Measurements from ENCODE around the gene LONRF2.
"Not testable (repeated sequence)": the region's sequence is repeated elsewhere in the genome, so short reads cannot be mapped to it uniquely, and the experiment has no call there.

- TF ChIP-seq, protein P1, sequence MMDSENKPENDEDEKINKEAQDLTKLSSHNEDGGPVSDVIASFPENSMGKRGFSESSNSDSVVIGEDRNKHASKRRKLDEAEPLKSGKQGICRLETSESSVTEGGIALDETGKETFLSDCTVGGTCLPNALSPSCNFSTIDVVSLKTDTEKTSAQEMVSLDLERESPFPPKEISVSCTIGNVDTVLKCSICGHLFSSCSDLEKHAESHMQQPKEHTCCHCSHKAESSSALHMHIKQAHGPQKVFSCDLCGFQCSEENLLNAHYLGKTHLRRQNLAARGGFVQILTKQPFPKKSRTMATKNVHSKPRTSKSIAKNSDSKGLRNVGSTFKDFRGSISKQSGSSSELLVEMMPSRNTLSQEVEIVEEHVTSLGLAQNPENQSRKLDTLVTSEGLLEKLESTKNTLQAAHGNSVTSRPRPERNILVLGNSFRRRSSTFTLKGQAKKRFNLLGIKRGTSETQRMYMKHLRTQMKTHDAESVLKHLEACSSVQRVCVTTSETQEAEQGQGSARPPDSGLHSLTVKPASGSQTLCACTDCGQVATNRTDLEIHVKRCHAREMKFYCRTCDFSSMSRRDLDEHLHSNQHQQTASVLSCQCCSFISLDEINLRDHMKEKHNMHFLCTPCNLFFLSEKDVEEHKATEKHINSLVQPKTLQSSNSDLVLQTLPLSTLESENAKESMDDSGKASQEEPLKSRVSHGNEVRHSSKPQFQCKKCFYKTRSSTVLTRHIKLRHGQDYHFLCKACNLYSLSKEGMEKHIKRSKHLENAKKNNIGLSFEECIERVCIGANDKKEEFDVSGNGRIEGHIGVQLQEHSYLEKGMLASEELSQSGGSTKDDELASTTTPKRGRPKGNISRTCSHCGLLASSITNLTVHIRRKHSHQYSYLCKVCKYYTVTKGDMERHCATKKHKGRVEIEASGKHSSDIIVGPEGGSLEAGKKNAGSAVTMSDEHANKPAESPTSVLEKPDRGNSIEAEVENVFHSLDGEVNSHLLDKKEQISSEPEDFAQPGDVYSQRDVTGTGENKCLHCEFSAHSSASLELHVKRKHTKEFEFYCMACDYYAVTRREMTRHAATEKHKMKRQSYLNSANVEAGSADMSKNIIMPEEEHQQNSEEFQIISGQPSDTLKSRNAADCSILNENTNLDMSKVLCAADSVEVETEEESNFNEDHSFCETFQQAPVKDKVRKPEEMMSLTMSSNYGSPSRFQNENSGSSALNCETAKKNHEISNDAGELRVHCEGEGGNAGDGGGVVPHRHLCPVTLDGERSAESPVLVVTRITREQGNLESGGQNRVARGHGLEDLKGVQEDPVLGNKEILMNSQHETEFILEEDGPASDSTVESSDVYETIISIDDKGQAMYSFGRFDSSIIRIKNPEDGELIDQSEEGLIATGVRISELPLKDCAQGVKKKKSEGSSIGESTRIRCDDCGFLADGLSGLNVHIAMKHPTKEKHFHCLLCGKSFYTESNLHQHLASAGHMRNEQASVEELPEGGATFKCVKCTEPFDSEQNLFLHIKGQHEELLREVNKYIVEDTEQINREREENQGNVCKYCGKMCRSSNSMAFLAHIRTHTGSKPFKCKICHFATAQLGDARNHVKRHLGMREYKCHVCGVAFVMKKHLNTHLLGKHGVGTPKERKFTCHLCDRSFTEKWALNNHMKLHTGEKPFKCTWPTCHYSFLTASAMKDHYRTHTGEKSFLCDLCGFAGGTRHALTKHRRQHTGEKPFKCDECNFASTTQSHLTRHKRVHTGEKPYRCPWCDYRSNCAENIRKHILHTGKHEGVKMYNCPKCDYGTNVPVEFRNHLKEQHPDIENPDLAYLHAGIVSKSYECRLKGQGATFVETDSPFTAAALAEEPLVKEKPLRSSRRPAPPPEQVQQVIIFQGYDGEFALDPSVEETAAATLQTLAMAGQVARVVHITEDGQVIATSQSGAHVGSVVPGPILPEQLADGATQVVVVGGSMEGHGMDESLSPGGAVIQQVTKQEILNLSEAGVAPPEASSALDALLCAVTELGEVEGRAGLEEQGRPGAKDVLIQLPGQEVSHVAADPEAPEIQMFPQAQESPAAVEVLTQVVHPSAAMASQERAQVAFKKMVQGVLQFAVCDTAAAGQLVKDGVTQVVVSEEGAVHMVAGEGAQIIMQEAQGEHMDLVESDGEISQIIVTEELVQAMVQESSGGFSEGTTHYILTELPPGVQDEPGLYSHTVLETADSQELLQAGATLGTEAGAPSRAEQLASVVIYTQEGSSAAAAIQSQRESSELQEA (CRISPR knock-in tag; IDR thresholded peaks at IDR 0.05; ENCODE audit: not compliant biosample characterization): not testable (repeated sequence)
- TF ChIP-seq ZNF580 (CRISPR knock-in tag; IDR thresholded peaks at IDR 0.05; ENCODE audit: borderline replicate concordance, low read depth); KDM5B (CRISPR knock-in tag; IDR thresholded peaks at IDR 0.05; ENCODE audit: borderline replicate concordance); CTCF (CRISPR knock-in tag; IDR thresholded peaks at IDR 0.05); TCF7 (IDR thresholded peaks at IDR 0.05; ENCODE audit: low read depth); TAF1 (CRISPR knock-in tag; IDR thresholded peaks at IDR 0.05); NFE2 (CRISPR knock-in tag; IDR thresholded peaks at IDR 0.05); PHF5A (CRISPR knock-in tag; IDR thresholded peaks at IDR 0.05; ENCODE audit: low read depth, unreplicated experiment); EZH2 (conservative IDR thresholded peaks at IDR 0.05; ENCODE audit: low read depth, low read length); POLR2A (IDR thresholded peaks at IDR 0.05; ENCODE audit: insufficient read depth in 1 of 2, low read depth in 2 of 2, low read length in 2 of 2): not testable (repeated sequence)
- TF ChIP-seq, protein P2, sequence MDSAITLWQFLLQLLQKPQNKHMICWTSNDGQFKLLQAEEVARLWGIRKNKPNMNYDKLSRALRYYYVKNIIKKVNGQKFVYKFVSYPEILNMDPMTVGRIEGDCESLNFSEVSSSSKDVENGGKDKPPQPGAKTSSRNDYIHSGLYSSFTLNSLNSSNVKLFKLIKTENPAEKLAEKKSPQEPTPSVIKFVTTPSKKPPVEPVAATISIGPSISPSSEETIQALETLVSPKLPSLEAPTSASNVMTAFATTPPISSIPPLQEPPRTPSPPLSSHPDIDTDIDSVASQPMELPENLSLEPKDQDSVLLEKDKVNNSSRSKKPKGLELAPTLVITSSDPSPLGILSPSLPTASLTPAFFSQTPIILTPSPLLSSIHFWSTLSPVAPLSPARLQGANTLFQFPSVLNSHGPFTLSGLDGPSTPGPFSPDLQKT (CRISPR knock-in tag; IDR thresholded peaks at IDR 0.05; ENCODE audit: borderline replicate concordance): not testable (repeated sequence)
Observed at GRCh38 chr2:100362269-100362668, 40.0 kb upstream of the LONRF2 start.
